B cell (primary cell): Measurements from ENCODE around the gene KLK1. TPM values are rescaled to one million over a fixed set of nuclear protein-coding genes. Genes with fewer than 3 reads are reported as not detected.

ENCODE experiments used
- ATAC-seq: fragments of 200-7000 bp; cut with Tn5 transposase; one replicate; pipeline ENCODE4 v1.10.0; 2021; ENCODE audit warnings: low read depth, mild to moderate bottlenecking, moderate number of reproducible peaks, moderate library complexity
- CTCF ChIA-PET: fragments of 350-600 bp; sonication (Branson Sonifier 250); formaldehyde crosslinking; loops from one replicate; lab custom pipeline; 2021; ENCODE audit warnings: antibody characterized with exemption, inconsistent platforms; lab: Charles Lee
- POLR2A ChIA-PET: fragments of 350-600 bp; sonication (Branson Sonifier 250); formaldehyde crosslinking; loops from one replicate; lab custom pipeline; 2021; ENCODE audit warnings: antibody characterized with exemption; lab: Charles Lee
- DNase-seq: peaks from one replicate; pipeline ENCODE4 v3.0.0; 2013
- H2AFZ ChIP-seq: 2 replicates; pipeline ENCODE4 v1.6.1; 2012; ENCODE audit warnings: mild to moderate bottlenecking, low read depth, low read length; ENCODE audit not compliant: insufficient read depth, poor library complexity, severe bottlenecking
- H3K27ac ChIP-seq, 2 donors: 1 replicate in 1 of 2; 2 replicates in 1 of 2; pipeline ENCODE4 v1.5.1; 2012 to 2013; ENCODE audit warnings: low read length in 2 of 2, mild to moderate bottlenecking in 2 of 2, moderate library complexity in 1 of 2
- H3K27me3 ChIP-seq, 4 experiments: fragments of 200-600 bp in 1 of 4; sonication (generic) in 1 of 4; replicated peaks in 1 of 4; 1 replicate in 2 of 4; 2 replicates in 2 of 4; pipeline versions ENCODE4 v1.6.1 to v1.7.0; 2013 to 2016; ENCODE audit warnings: low read length in 3 of 4, mild to moderate bottlenecking in 2 of 4, mixed read lengths in 1 of 4, moderate library complexity in 1 of 4; ENCODE audit not compliant: insufficient read depth in 4 of 4, control insufficient read depth in 3 of 4; ENCODE audit errors: control extremely low read depth in 1 of 4
- H3K36me3 ChIP-seq, 2 experiments: replicated peaks in 1 of 2; 1 replicate in 1 of 2; 2 replicates in 1 of 2; pipeline versions ENCODE4 v1.6.1 to v1.7.1; 2013; ENCODE audit warnings: low read length in 1 of 2; ENCODE audit not compliant: insufficient read depth in 2 of 2, control insufficient read depth in 1 of 2; ENCODE audit errors: control extremely low read depth in 1 of 2, extremely low read depth in 1 of 2
- H3K4me1 ChIP-seq, 2 donors: fragments of 200-600 bp in 1 of 2; sonication (generic) in 1 of 2; 1 replicate in 1 of 2; 2 replicates in 1 of 2; pipeline versions ENCODE4 v1.5.1 to v1.6.1; 2013 to 2017; ENCODE audit warnings: low read length in 2 of 2; ENCODE audit not compliant: control insufficient read depth in 2 of 2, insufficient read depth in 2 of 2
- H3K4me2 ChIP-seq: replicated peaks from 2 replicates; pipeline ENCODE3; 2012; ENCODE audit warnings: mild to moderate bottlenecking, low read depth, low read length; ENCODE audit not compliant: poor library complexity, severe bottlenecking
- H3K4me3 ChIP-seq, 5 experiments: fragments of 200-600 bp in 1 of 5; sonication (generic) in 1 of 5; 1 replicate in 3 of 5; 2 replicates in 2 of 5; pipeline versions ENCODE4 v1.5.1 to v1.7.0; 2011 to 2016; ENCODE audit warnings: low read length in 4 of 5, mild to moderate bottlenecking in 4 of 5, low read depth in 2 of 5, control low read depth in 1 of 5, moderate library complexity in 1 of 5; ENCODE audit not compliant: insufficient read depth in 1 of 5; ENCODE audit errors: control extremely low read depth in 1 of 5, extremely low read depth in 1 of 5
- H3K79me2 ChIP-seq: fragments of 200-600 bp; sonication (generic); one replicate; pipeline ENCODE4 v1.6.0; 2016; ENCODE audit warnings: low read length; ENCODE audit not compliant: control insufficient read depth, insufficient read depth
- H3K9ac ChIP-seq: fragments of 200-600 bp; sonication (generic); 2 replicates; pipeline ENCODE4 v1.6.1; 2017; ENCODE audit warnings: mild to moderate bottlenecking, low read length, moderate library complexity
- H3K9me3 ChIP-seq, 3 donors: one replicate each; pipeline versions ENCODE4 v1.6.1 to v1.7.1; 2013; ENCODE audit warnings: low read length in 2 of 3; ENCODE audit not compliant: control insufficient read depth in 2 of 3, insufficient read depth in 1 of 3; ENCODE audit errors: control extremely low read depth in 1 of 3
- H4K20me1 ChIP-seq: 2 replicates; pipeline ENCODE4 v1.6.0; 2012; ENCODE audit warnings: mild to moderate bottlenecking, low read length; ENCODE audit not compliant: insufficient read depth, control insufficient read depth, poor library complexity, severe bottlenecking
- H3K27ac Mint-ChIP-seq: one replicate; pipeline ENCODE4 v1.8.0; 2021; ENCODE audit warnings: mixed read lengths
- H3K27me3 Mint-ChIP-seq: one replicate; pipeline ENCODE4 v1.8.0; 2021; ENCODE audit warnings: mixed read lengths
- H3K4me1 Mint-ChIP-seq: one replicate; pipeline ENCODE4 v1.8.0; 2021; ENCODE audit warnings: mixed read lengths
- H3K4me3 Mint-ChIP-seq: one replicate; pipeline ENCODE4 v1.8.0; 2021; ENCODE audit warnings: mixed read lengths
- H3K9me3 Mint-ChIP-seq: one replicate; pipeline ENCODE4 v1.8.0; 2022; ENCODE audit warnings: mixed read lengths; ENCODE audit not compliant: insufficient read depth
- CTCF ChIP-seq: fragments of 200-600 bp; IDR thresholded peaks from one replicate; pipeline ENCODE4 v1.8.0; 2022; ENCODE audit warnings: antibody characterized with exemption, mild to moderate bottlenecking
- EZH2 ChIP-seq: IDR thresholded peaks from 2 replicates; pipeline ENCODE4 v1.6.1; 2012; ENCODE audit warnings: borderline replicate concordance, low read depth, mild to moderate bottlenecking, moderate library complexity, low read length; ENCODE audit not compliant: insufficient read depth, poor library complexity, severe bottlenecking
- WGBS: methylation state at CpG from one replicate; pipeline ENCODE4 v1.1.5; 2013; ENCODE audit warnings: missing lambda C conversion rate; ENCODE audit not compliant: insufficient coverage; 5-methylcytosine and 5-hydroxymethylcytosine counted together
- intact Hi-C: fragments of 100-400 bp; cut with micrococcal nuclease; formaldehyde crosslinking; loops from one replicate; pipeline ENCODE4 v1.10.0; 2022
- polyA plus RNA-seq: library from polyadenylated mRNA; depleted of rRNA; stranded (reverse); fragments of >200 nt; gene quantifications from 2 replicates; pipeline ENCODE4 v1.2.3, GENCODE V29; 2012
- total RNA-seq, 2 donors: library from RNA; stranded (reverse); fragments of 120-200 nt in 1 of 2; gene quantifications; 1 replicate in 1 of 2; 2 replicates in 1 of 2; pipeline versions ENCODE4 v1.2.3 to v1.2.4, GENCODE V29; 2013 to 2022

Gene KLK1
- total and polyA plus RNA-seq, 2 donors (not counting 1 experiment from before 2014, with no cell fraction given): 9.5 to 15.2 TPM

GRCh38 chr19:50815439-50815838 is 8.1 kb downstream of the KLK1 start:
- intact Hi-C loops: loop anchor here (5.0 kb wide), 1 partner anchor 82 kb away; no protein-coding TSS in a partner anchor
- peaks cover 27% of the 10 kb centered on the region for H3K27me3 Mint-ChIP-seq
- H3K4me2 ChIP-seq: no peak overlapping the region
- ChIA-PET CTCF (no interaction called here), POLR2A (no interaction called here)
- H3K4me3 Mint-ChIP-seq: no peak overlapping the region
- no peak overlapping the region for H3K27ac ChIP-seq
- H3K9me3 ChIP-seq: peaks cover 0 to 19% (median 0%) of the 10 kb centered on the region in 3 donors
- H3K4me3 ChIP-seq: no peak overlapping the region
- H3K9me3 Mint-ChIP-seq: no peaks in the 10 kb centered on the region
- no peaks in the 10 kb centered on the region for H3K36me3 ChIP-seq
- no peak overlapping the region for H2AFZ ChIP-seq
- DNase-seq (no peak), ATAC-seq (no peak)
- H3K27ac Mint-ChIP-seq: no peak overlapping the region
- TF ChIP-seq EZH2 (no peak), CTCF (no peak)
- peaks cover 30 to 36% of the 10 kb centered on the region in 2 donors for H3K4me1 ChIP-seq
- peaks cover 0 to 28% (median 2%) of the 10 kb centered on the region in 4 experiments for H3K27me3 ChIP-seq
- no peaks in the 10 kb centered on the region for H4K20me1 ChIP-seq
- peaks cover 39% of the 10 kb centered on the region for H3K4me1 Mint-ChIP-seq
- WGBS: 100% methylated on average over 1 of the region's 1 CpG
- no peak overlapping the region for H3K9ac ChIP-seq
- no peaks in the 10 kb centered on the region for H3K79me2 ChIP-seq

GRCh38 chr19:50814883-50815282 is 8.7 kb downstream of the KLK1 start:
- Mint-ChIP-seq H3K9me3 (no peaks in the 10 kb centered on the region), H3K27ac (peak overlapping the region; percentile 39), H3K27me3 (peaks cover 29% of the 10 kb centered on the region), H3K4me1 (peaks cover 33% of the 10 kb centered on the region), H3K4me3 (no peak overlapping the region)
- no peak for TF ChIP-seq CTCF
- TF ChIP-seq EZH2: no peak
- Histone ChIP-seq H3K9ac (no peak overlapping the region), H3K27ac (no peak overlapping the region), H3K4me3 (no peak overlapping the region), H3K79me2 (no peaks in the 10 kb centered on the region), H3K4me2 (no peak overlapping the region), H3K4me1 (peaks cover 25 to 31% of the 10 kb centered on the region in 2 donors), H2AFZ (no peak overlapping the region), H3K36me3 (no peaks in the 10 kb centered on the region), H3K27me3 (peaks cover 0 to 28% (median 2%) of the 10 kb centered on the region in 4 experiments), H4K20me1 (no peaks in the 10 kb centered on the region), H3K9me3 (peaks cover 0 to 19% (median 0%) of the 10 kb centered on the region in 3 donors)
- DNase-seq: no peak
- CTCF ChIA-PET: no interaction called here
- intact Hi-C loops: loop anchor here (5.0 kb wide), 1 partner anchor 82 kb away; no protein-coding TSS in a partner anchor
- POLR2A ChIA-PET: no interaction called here
- ATAC-seq: no peak
- 97% methylated on average over 4 of the region's 5 CpGs for WGBS
